Naive thymus-derived CD8-positive, alpha-beta T cell (primary cell): ENCODE results near the gene GTPBP10. TPM values are rescaled to one million over a fixed set of nuclear protein-coding genes. Genes with fewer than 3 reads are reported as not detected.

Experiments
- ATAC-seq, 2 donors: fragments of 150-1000 bp; cut with Tn5 transposase in 1 of 2; sonication (Bioruptor Pico), chemical (Tn5 transposase) in 1 of 2; 1 replicate in 1 of 2; 2 replicates in 1 of 2; pipeline ENCODE4 v1.10.0; 2021; ENCODE audit warnings: mild to moderate bottlenecking in 2 of 2, moderate library complexity in 2 of 2
- POLR2A ChIA-PET: fragments of 350-600 bp; sonication (Branson Sonifier 250); formaldehyde crosslinking; loops from one replicate; lab custom pipeline; 2021; ENCODE audit warnings: antibody characterized with exemption; lab: Charles Lee
- DNase-seq, 10 donors: peaks; one replicate each; pipeline versions ENCODE4 v3.0.0 to v3.0.0-alpha.2; 2020 to 2022
- H3K27ac Mint-ChIP-seq, 10 donors: one replicate each; pipeline ENCODE4 v1.8.0; 2020 to 2022; ENCODE audit warnings: mild to moderate bottlenecking in 10 of 10, mixed read lengths in 10 of 10, moderate library complexity in 4 of 10, inconsistent platforms in 1 of 10
- H3K27me3 Mint-ChIP-seq, 5 donors: one replicate each; pipeline ENCODE4 v1.8.0; 2021 to 2022; ENCODE audit warnings: mixed read lengths in 5 of 5
- H3K36me3 Mint-ChIP-seq, 3 donors: one replicate each; pipeline ENCODE4 v1.8.0; 2020 to 2022; ENCODE audit warnings: mixed read lengths in 3 of 3, mild to moderate bottlenecking in 2 of 3, inconsistent platforms in 1 of 3
- H3K4me1 Mint-ChIP-seq, 4 donors: one replicate each; pipeline ENCODE4 v1.8.0; 2021 to 2022; ENCODE audit warnings: mixed read lengths in 4 of 4
- H3K4me3 Mint-ChIP-seq, 10 donors: one replicate each; pipeline ENCODE4 v1.8.0; 2020 to 2022; ENCODE audit warnings: mild to moderate bottlenecking in 10 of 10, mixed read lengths in 10 of 10, moderate library complexity in 6 of 10, inconsistent platforms in 1 of 10
- H3K9me3 Mint-ChIP-seq, 9 donors: one replicate each; pipeline ENCODE4 v1.8.0; 2020 to 2022; ENCODE audit warnings: mixed read lengths in 9 of 9, mild to moderate bottlenecking in 3 of 9, inconsistent platforms in 1 of 9, moderate library complexity in 1 of 9
- polyA plus RNA-seq, 3 donors: library from polyadenylated mRNA; unstranded; fragments of 300-500 nt; fragmentation: Illumina TruSeq; gene quantifications; one replicate each; pipeline ENCODE4 v1.2.3, GENCODE V29; 2021
- total RNA-seq, 8 experiments: library from RNA in 2 of 8; stranded (reverse) in 2 of 8; gene quantifications; one replicate each; pipeline ENCODE4 v1.2.3 and lab custom pipeline; 2021 to 2026

Gene GTPBP10
- total and polyA plus RNA-seq, 5 experiments from 2014 or later, result 39.5 to 54.2 (median 45.7) TPM

DNA sequence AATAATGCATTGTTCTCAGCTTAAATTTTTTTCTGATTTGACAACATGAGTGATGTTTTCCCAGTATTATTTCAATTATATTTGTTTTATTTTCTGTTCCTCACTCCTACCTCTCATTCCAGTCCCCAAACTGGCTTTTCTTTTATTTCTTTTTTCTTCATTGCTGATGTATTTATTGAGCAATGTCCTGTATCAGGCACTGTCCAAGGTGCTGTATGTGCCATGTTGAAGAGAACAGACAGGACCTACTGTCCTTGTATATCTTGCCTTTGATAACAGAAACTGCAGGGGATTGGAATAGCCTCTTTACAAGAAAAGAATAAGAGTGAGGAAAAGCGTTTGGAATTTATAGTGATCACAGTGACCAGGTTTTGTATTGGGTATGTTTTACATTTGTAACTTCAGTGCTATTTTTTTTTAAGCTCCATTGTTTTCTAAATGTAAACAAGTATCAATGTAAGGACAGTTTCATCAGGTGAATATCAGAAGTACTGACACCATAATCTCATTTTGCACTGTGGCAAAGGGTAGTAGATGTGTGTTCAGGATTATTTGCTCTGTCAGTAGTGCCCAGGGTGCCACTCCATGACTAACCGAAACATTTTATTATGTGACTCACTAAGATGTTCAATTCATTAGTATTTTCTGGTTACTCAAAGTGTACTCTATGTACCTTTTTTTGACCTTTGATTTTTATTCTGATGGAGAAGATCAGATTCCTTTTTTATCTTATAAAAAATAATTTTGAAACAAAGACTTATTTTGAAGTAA is 41.1 kb downstream of the GTPBP10 start:
- peaks cover 0 to 13% (median 2%) of the 10 kb centered on the region in 9 donors for H3K9me3 Mint-ChIP-seq
- peaks cover 0 to 2% (median under 1%) of the 10 kb centered on the region in 4 donors for H3K4me1 Mint-ChIP-seq
- H3K27me3 Mint-ChIP-seq, result no peaks in the 10 kb centered on the region
- no peak overlapping the region for H3K27ac Mint-ChIP-seq
- DNase-seq (no peak), ATAC-seq (no peak)
- H3K4me3 Mint-ChIP-seq, result no peak overlapping the region
- POLR2A ChIA-PET, result no interaction called here
- H3K36me3 Mint-ChIP-seq, result peaks cover 18 to 54% (median 39%) of the 10 kb centered on the region in 3 donors

DNA sequence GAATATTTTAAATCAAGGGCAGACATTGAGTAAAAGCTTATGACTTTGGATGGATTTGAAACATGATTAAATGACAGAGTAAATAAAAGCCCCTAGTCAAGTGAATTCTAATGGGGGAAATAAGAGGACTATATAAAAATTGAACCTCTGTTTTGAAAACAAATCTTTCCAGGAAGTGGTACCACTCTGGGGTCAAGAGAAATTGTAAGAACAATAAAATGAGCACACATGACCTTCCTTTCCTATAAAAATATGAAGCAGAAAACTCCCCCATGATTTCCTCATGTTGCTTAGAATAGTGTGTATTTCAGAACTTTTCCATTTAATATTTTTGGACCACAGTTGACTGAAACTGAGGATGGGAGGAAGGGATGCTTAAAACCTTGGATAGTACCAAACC is 44.4 kb downstream of the GTPBP10 start:
- DNase-seq, result no peak
- Mint-ChIP-seq H3K4me1 (peaks cover 0 to 2% (median under 1%) of the 10 kb centered on the region in 4 donors), H3K27ac (no peak overlapping the region), H3K27me3 (no peaks in the 10 kb centered on the region), H3K36me3 (peaks cover 18 to 24% (median 23%) of the 10 kb centered on the region in 3 donors), H3K9me3 (peaks cover 6 to 39% (median 16%) of the 10 kb centered on the region in 9 donors), H3K4me3 (no peak overlapping the region)
- no peak for ATAC-seq
- POLR2A ChIA-PET, result no interaction called here

GRCh38 chr7:90391488-90391887 is 45.0 kb downstream of the GTPBP10 start:
- peaks cover 18 to 23% (median 22%) of the 10 kb centered on the region in 3 donors for H3K36me3 Mint-ChIP-seq
- H3K4me1 Mint-ChIP-seq, result peaks cover 0 to 2% (median under 1%) of the 10 kb centered on the region in 4 donors
- ATAC-seq (no peak), DNase-seq (no peak)
- POLR2A ChIA-PET, result no interaction called here
- no peak overlapping the region for H3K27ac Mint-ChIP-seq
- H3K9me3 Mint-ChIP-seq, result peaks cover 12 to 44% (median 20%) of the 10 kb centered on the region in 9 donors
- H3K4me3 Mint-ChIP-seq, result no peak overlapping the region
- H3K27me3 Mint-ChIP-seq, result no peaks in the 10 kb centered on the region

DNA sequence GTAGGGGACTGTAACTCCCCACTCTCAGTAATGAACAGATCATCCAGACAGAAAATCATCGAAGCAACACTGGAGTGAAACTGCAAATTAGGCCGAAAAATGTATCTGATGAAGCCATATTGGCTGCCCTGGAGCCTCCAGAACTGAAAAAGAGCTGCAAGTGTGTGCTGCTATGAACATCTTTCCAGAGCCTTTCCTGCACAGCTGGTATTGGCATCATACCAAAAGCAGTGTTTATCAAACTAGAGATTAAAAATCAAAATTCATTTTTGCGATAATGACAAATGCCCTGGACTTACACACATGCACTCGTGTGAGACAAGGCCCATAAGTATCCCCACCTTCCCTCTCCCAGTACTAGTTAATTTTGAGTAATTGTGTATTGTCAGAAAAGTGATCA is 49.9 kb downstream of the GTPBP10 start:
- peaks cover 22 to 83% (median 48%) of the 10 kb centered on the region in 9 donors for H3K9me3 Mint-ChIP-seq
- H3K4me1 Mint-ChIP-seq, result no peaks in the 10 kb centered on the region
- ATAC-seq, result no peak
- H3K27ac Mint-ChIP-seq, result no peak overlapping the region
- DNase-seq, result no peak
- no peak overlapping the region for H3K4me3 Mint-ChIP-seq
- H3K27me3 Mint-ChIP-seq, result no peaks in the 10 kb centered on the region
- POLR2A ChIA-PET, result no interaction called here
- peaks cover 2 to 34% (median 21%) of the 10 kb centered on the region in 3 donors for H3K36me3 Mint-ChIP-seq

DNA sequence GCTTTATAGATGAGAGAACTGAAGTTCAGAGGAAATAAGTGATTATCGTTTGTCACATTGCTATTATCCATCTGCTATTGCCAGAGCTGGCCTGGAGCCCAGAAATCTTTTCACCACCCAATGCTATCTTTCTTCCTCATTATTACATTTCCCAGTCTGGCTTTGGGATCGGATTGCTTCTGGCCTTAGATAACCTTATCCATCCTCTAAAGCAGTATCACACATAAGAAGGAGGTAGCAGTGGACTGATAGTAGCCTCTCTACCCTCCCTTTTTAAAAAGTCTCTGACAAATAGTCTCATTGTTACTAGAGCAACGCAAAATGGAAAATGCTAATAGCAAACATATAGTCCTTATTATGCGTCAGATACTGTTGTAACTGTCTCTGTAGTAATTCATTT is 55.5 kb downstream of the GTPBP10 start:
- Mint-ChIP-seq H3K36me3 (peaks cover 0 to 14% (median 4%) of the 10 kb centered on the region in 3 donors), H3K4me1 (peaks cover 5 to 21% (median 16%) of the 10 kb centered on the region in 4 donors), H3K4me3 (peak overlapping the region in 1 of 10 donors; percentile 5), H3K27me3 (no peaks in the 10 kb centered on the region), H3K27ac (peak overlapping the region in 5 of 10 donors; percentile 1 to 97 (median 16)), H3K9me3 (peaks cover 9 to 38% (median 25%) of the 10 kb centered on the region in 9 donors)
- ATAC-seq (no peak), DNase-seq (no peak)
- POLR2A ChIA-PET, result no interaction called here

GRCh38 chr7:90402785-90403173 is 56.3 kb downstream of the GTPBP10 start:
- H3K4me1 Mint-ChIP-seq, result peaks cover 5 to 21% (median 16%) of the 10 kb centered on the region in 4 donors
- peaks cover 7 to 30% (median 20%) of the 10 kb centered on the region in 9 donors for H3K9me3 Mint-ChIP-seq
- no peak for ATAC-seq
- peak overlapping the region; percentile 91 to 98 (median 96) for H3K4me3 Mint-ChIP-seq
- no peaks in the 10 kb centered on the region for H3K27me3 Mint-ChIP-seq
- DNase-seq, result no peak
- POLR2A ChIA-PET, result interaction anchor here (0.7 to 0.8 kb wide), 2 partner anchors 52 to 56 kb away, joined by 4 read pairs; partner anchors contain the start of gene GTPBP10
- peak overlapping the region; percentile 53 to 97 (median 94) for H3K27ac Mint-ChIP-seq
- peaks cover 0 to 14% (median 3%) of the 10 kb centered on the region in 3 donors for H3K36me3 Mint-ChIP-seq

GRCh38 chr7:90403174-90404113 is 56.9 kb downstream of the GTPBP10 start, which contains the start of gene CLDN12:
Gene CLDN12 (plus strand): TSS chr7:90403461. CDS start chr7:90412677, 9,216 bp downstream.
- ATAC-seq (peak; percentile 97 to 99), DNase-seq (peak; percentile 46 to 88 (median 79))
- Mint-ChIP-seq H3K27me3 (no peaks in the 10 kb centered on the region), H3K4me3 (peak within 1 kb of the TSS; percentile 91 to 98 (median 96)), H3K9me3 (peaks cover 6 to 23% (median 15%) of the 10 kb centered on the region in 9 donors), H3K36me3 (peaks cover 0 to 9% (median 2%) of the 10 kb centered on the region in 3 donors), H3K4me1 (peaks cover 5 to 21% (median 16%) of the 10 kb centered on the region in 4 donors), H3K27ac (peak within 1 kb of the TSS; percentile 87 to 97 (median 94))
- POLR2A ChIA-PET, result interaction anchor here (0.7 to 1.2 kb wide), 4 partner anchors 51 to 58 kb away, joined by 3 to 5 read pairs (median 4); partner anchors contain the start of gene GTPBP10

- Mint-ChIP-seq H3K4me1 (peaks cover 5 to 21% (median 16%) of the 10 kb centered on the region in 4 donors), H3K27me3 (no peaks in the 10 kb centered on the region), H3K4me3 (peak overlapping the region in 9 of 10 donors; percentile 31 to 98 (median 96)), H3K27ac (peak overlapping the region in 2 of 10 donors; percentile 21 to 73), H3K9me3 (peaks cover 4 to 12% (median 7%) of the 10 kb centered on the region in 9 donors), H3K36me3 (peaks cover 0 to 2% (median 0%) of the 10 kb centered on the region in 3 donors)
- POLR2A ChIA-PET, result no interaction called here
- no peak for ATAC-seq
- DNase-seq, result no peak
Observed at GRCh38 chr7:90404777-90405176, 58.3 kb downstream of the GTPBP10 start.

- POLR2A ChIA-PET, result no interaction called here
Observed at GRCh38 chr7:90407484-90407821, 60.9 kb downstream of the GTPBP10 start.

GRCh38 chr7:90408142-90408541 is 61.6 kb downstream of the GTPBP10 start:
- Mint-ChIP-seq H3K36me3 (peaks cover 0 to 3% (median 3%) of the 10 kb centered on the region in 3 donors), H3K4me1 (peaks cover 0 to 15% (median 10%) of the 10 kb centered on the region in 4 donors), H3K27ac (no peak overlapping the region), H3K4me3 (no peak overlapping the region), H3K27me3 (no peaks in the 10 kb centered on the region), H3K9me3 (no peaks in the 10 kb centered on the region)
- POLR2A ChIA-PET, result no interaction called here
- ATAC-seq, result no peak
- no peak for DNase-seq

More at GRCh38 chr7:90407484-90407821, 60.9 kb downstream of the GTPBP10 start:
- DNase-seq, result no peak
- Mint-ChIP-seq H3K4me3 (no peak overlapping the region), H3K9me3 (no peaks in the 10 kb centered on the region), H3K27ac (no peak overlapping the region), H3K36me3 (peaks cover 0 to 3% (median 3%) of the 10 kb centered on the region in 3 donors), H3K27me3 (no peaks in the 10 kb centered on the region), H3K4me1 (peaks cover 5 to 20% (median 16%) of the 10 kb centered on the region in 4 donors)
- ATAC-seq, result no peak

GRCh38 chr7:90409667-90410066 is 63.2 kb downstream of the GTPBP10 start:
- Mint-ChIP-seq H3K36me3 (peaks cover 0 to 3% (median 3%) of the 10 kb centered on the region in 3 donors), H3K4me3 (no peak overlapping the region), H3K27ac (no peak overlapping the region), H3K9me3 (no peaks in the 10 kb centered on the region), H3K4me1 (peaks cover 0 to 4% (median 0%) of the 10 kb centered on the region in 4 donors), H3K27me3 (no peaks in the 10 kb centered on the region)
- no peak for DNase-seq
- POLR2A ChIA-PET, result no interaction called here
- no peak for ATAC-seq

- Mint-ChIP-seq H3K36me3 (peaks cover 0 to 3% (median 3%) of the 10 kb centered on the region in 3 donors), H3K27me3 (no peaks in the 10 kb centered on the region), H3K27ac (no peak overlapping the region), H3K4me3 (no peak overlapping the region), H3K9me3 (no peaks in the 10 kb centered on the region), H3K4me1 (no peaks in the 10 kb centered on the region)
- DNase-seq (no peak), ATAC-seq (no peak)
- POLR2A ChIA-PET, result no interaction called here
Observed at GRCh38 chr7:90411510-90411909, 65.0 kb downstream of the GTPBP10 start.
